Ishikawa (cell line): Measurements from ENCODE around the gene DMAC2.

Source experiments
- CEBPB ChIP-seq: IDR thresholded peaks from 2 replicates; pipeline ENCODE4 v1.6.1; 2012
- EP300 ChIP-seq: IDR thresholded peaks from 2 replicates; pipeline ENCODE4 v1.6.1; 2012; ENCODE audit warnings: borderline replicate concordance
- MAX ChIP-seq: IDR thresholded peaks from 2 replicates; pipeline ENCODE4 v1.6.1; 2012
- NFIC ChIP-seq: IDR thresholded peaks from 2 replicates; pipeline ENCODE4 v1.6.1; 2012
- RAD21 ChIP-seq: IDR thresholded peaks from 2 replicates; pipeline ENCODE4 v1.6.1; 2012; ENCODE audit warnings: low read depth
- TAF1 ChIP-seq: IDR thresholded peaks from 2 replicates; pipeline ENCODE4 v1.6.1; 2012; ENCODE audit warnings: low read depth, mild to moderate bottlenecking
- YY1 ChIP-seq: IDR thresholded peaks from 2 replicates; pipeline ENCODE4 v1.6.1; 2012; ENCODE audit warnings: low read depth

GRCh38 chr19:41430922-41431321 is 8.8 kb downstream of the DMAC2 start:
- TF ChIP-seq CEBPB: no peak
- no peak for TF ChIP-seq NFIC
- TF ChIP-seq EP300: no peak
- TF ChIP-seq RAD21: no peak
- no peak for TF ChIP-seq YY1
- no peak for TF ChIP-seq MAX
- no peak for TF ChIP-seq TAF1
